Ascending aorta (tissue), 2 donors: Measurements from ENCODE around the gene INSC. TPM values are rescaled to one million over a fixed set of nuclear protein-coding genes. Genes with fewer than 3 reads are reported as not detected.
A peak's percentile ranks its signal among the peaks of the same experiment; 100 is the strongest.

ENCODE experiments used
- DNase-seq, 2 donors: peaks; one replicate each; pipeline ENCODE4 v3.0.0-alpha.2; 2019; ENCODE audit warnings: low spot score in 2 of 2
- H3K27ac ChIP-seq, 2 donors: fragments of 200-600 bp; sonication (generic); one replicate each; pipeline ENCODE4 v1.5.1; 2016 to 2017; ENCODE audit warnings: mild to moderate bottlenecking in 1 of 2
- H3K27me3 ChIP-seq: fragments of 200-600 bp; sonication (generic); one replicate; pipeline ENCODE4 v1.5.1; 2017
- H3K36me3 ChIP-seq, 2 donors: fragments of 200-600 bp; sonication (generic); one replicate each; pipeline ENCODE4 v1.5.1; 2016
- H3K4me1 ChIP-seq, 2 donors: fragments of 200-600 bp; sonication (generic); one replicate each; pipeline ENCODE4 v1.5.1; 2016 to 2017; ENCODE audit warnings: mild to moderate bottlenecking in 1 of 2
- H3K4me3 ChIP-seq, 2 donors: fragments of 200-600 bp; sonication (generic); one replicate each; pipeline ENCODE4 v1.5.1; 2016 to 2017; ENCODE audit warnings: mild to moderate bottlenecking in 1 of 2
- H3K9me3 ChIP-seq, 2 donors: fragments of 200-600 bp; sonication (generic); one replicate each; pipeline ENCODE4 v1.5.1; 2016
- CTCF ChIP-seq, 3 experiments: fragments of 200-600 bp in 2 of 3; fragments of 450-650 bp in 1 of 3; sonication (generic) in 2 of 3; IDR thresholded peaks; one replicate each; pipeline ENCODE4 v1.5.1; 2016 to 2019; ENCODE audit warnings: antibody characterized with exemption in 3 of 3, mild to moderate bottlenecking in 1 of 3, moderate library complexity in 1 of 3
- intact Hi-C: fragments of 100-400 bp; cut with DNase I; formaldehyde crosslinking; loops from one replicate; pipeline ENCODE4 v1.15.1; 2023
- total RNA-seq: library from RNA; depleted of rRNA; stranded (reverse); fragments of >200 nt; gene quantifications from one replicate; pipeline ENCODE4 v1.1.0, GENCODE V29; 2016

INSC gene
- total RNA-seq, 1 donor from 2014 or later, result not detected

GRCh38 chr11:15074206-15075161, 40.2 kb upstream of the INSC start:
- intact Hi-C loops, result loop anchor here (1.0 to 10.0 kb wide), 4 partner anchors 100 to 520 kb away; no protein-coding TSS in a partner anchor
- Histone ChIP-seq H3K36me3 (no peaks in the 10 kb centered on the region), H3K4me3 (peak overlapping the region; percentile 52 to 62), H3K27me3 (no peaks in the 10 kb centered on the region), H3K4me1 (peaks cover 0 to 18% of the 10 kb centered on the region in 2 donors), H3K9me3 (peaks cover 0 to 3% of the 10 kb centered on the region in 2 donors), H3K27ac (no peak overlapping the region)
- peak; percentile 43 to 76 (median 67) for TF ChIP-seq CTCF (IDR thresholded peaks at IDR 0.05)
- peak; percentile 43 to 87 for DNase-seq

DNA sequence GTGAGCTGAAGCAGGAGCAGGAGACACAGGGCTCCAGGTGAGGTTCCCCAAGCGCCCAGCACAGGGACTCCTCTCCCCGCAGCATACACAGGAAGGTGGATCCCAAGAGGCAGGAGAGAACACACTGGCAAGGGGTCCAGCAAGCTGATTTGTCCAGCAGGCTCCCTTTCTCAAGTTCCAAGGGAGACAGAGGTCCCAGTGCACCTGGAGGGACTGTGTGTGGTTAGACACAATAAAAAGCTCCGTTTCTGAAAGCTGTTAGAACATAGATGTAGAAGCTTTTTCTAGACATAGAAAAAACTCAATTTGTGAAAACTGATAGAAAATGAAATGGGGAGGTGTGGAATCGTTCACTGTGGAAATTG, 39.6 kb upstream of the INSC start:
- H3K36me3 ChIP-seq, result no peaks in the 10 kb centered on the region
- peaks cover 0 to 18% of the 10 kb centered on the region in 2 donors for H3K4me1 ChIP-seq
- no peak overlapping the region for H3K27ac ChIP-seq
- H3K27me3 ChIP-seq, result no peaks in the 10 kb centered on the region
- no peak for DNase-seq
- intact Hi-C loops, result loop anchor here (1.0 to 10.0 kb wide), 4 partner anchors 100 to 520 kb away; no protein-coding TSS in a partner anchor
- H3K4me3 ChIP-seq, result no peak overlapping the region
- H3K9me3 ChIP-seq, result no peaks in the 10 kb centered on the region
- TF ChIP-seq CTCF (IDR thresholded peaks at IDR 0.05), result no peak

DNA sequence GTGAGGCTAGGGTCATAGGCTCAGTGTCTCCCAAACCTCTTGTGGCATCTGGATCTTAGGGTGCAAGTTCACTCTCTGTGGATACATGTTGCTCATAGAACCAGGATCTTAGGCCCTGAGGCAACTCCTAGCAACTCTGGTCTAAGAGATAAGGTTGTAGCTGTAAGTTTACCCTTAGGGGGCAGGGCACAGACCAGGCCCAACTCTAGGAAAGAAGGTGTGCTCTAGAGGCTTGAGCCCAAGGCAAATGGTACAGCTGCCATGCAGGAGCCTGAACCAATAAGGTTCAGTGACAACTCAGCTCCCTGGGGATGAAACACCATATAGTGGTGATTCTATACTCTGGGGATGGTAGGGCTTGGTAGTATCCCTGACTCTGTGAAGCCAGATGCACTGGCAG, 23.5 kb upstream of the INSC start:
- H3K4me3 ChIP-seq, result no peak overlapping the region
- no peaks in the 10 kb centered on the region for H3K27me3 ChIP-seq
- H3K36me3 ChIP-seq, result no peaks in the 10 kb centered on the region
- DNase-seq, result no peak
- no peaks in the 10 kb centered on the region for H3K4me1 ChIP-seq
- TF ChIP-seq CTCF (IDR thresholded peaks at IDR 0.05), result no peak
- intact Hi-C loops, result no loop called here
- no peak overlapping the region for H3K27ac ChIP-seq
- H3K9me3 ChIP-seq, result peaks cover 0 to 8% of the 10 kb centered on the region in 2 donors

GRCh38 chr11:15091625-15092024, 23.1 kb upstream of the INSC start:
- intact Hi-C loops, result no loop called here
- no peak for DNase-seq
- TF ChIP-seq CTCF (IDR thresholded peaks at IDR 0.05), result no peak

GRCh38 chr11:15093432-15093831, 21.3 kb upstream of the INSC start:
- H3K27ac ChIP-seq, result no peak overlapping the region
- H3K27me3 ChIP-seq, result no peaks in the 10 kb centered on the region
- H3K4me1 ChIP-seq, result no peaks in the 10 kb centered on the region
- no peak overlapping the region for H3K4me3 ChIP-seq
- H3K9me3 ChIP-seq, result no peaks in the 10 kb centered on the region
- no peak for TF ChIP-seq CTCF (IDR thresholded peaks at IDR 0.05)
- no peak for DNase-seq
- H3K36me3 ChIP-seq, result no peaks in the 10 kb centered on the region
- intact Hi-C loops, result no loop called here

More at GRCh38 chr11:15091625-15092024, 23.1 kb upstream of the INSC start:
- Histone ChIP-seq H3K27ac (no peak overlapping the region), H3K4me3 (no peak overlapping the region), H3K9me3 (peaks cover 0 to 8% of the 10 kb centered on the region in 2 donors), H3K4me1 (no peaks in the 10 kb centered on the region), H3K27me3 (no peaks in the 10 kb centered on the region), H3K36me3 (no peaks in the 10 kb centered on the region)
